HEK293T (cell line): Measurements from ENCODE around the gene CHST15.

ENCODE experiments used
- BHLHE40 ChIP-seq: fragments of 450-650 bp; IDR thresholded peaks from 2 replicates; pipeline ENCODE4 v1.6.1; 2016; ENCODE audit warnings: mild to moderate bottlenecking, moderate library complexity, borderline replicate concordance
- ELF4 ChIP-seq: fragments of 450-650 bp; IDR thresholded peaks from 2 replicates; pipeline ENCODE4 v1.6.1; 2017; ENCODE audit warnings: antibody characterized with exemption
- FOXK2 ChIP-seq: fragments of 450-650 bp; IDR thresholded peaks from 2 replicates; pipeline ENCODE4 v1.6.1; 2016; ENCODE audit warnings: mild to moderate bottlenecking
- FOXM1 ChIP-seq: fragments of 450-650 bp; IDR thresholded peaks from 2 replicates; pipeline ENCODE4 v1.6.1; 2017; ENCODE audit warnings: mild to moderate bottlenecking, borderline replicate concordance
- NFRKB ChIP-seq: fragments of 450-650 bp; IDR thresholded peaks from 2 replicates; pipeline ENCODE4 v1.6.1; 2016; ENCODE audit warnings: mild to moderate bottlenecking, moderate library complexity
- SP1 ChIP-seq: fragments of 450-650 bp; IDR thresholded peaks from 2 replicates; pipeline ENCODE4 v1.6.1; 2017
- SUZ12 ChIP-seq: fragments of 450-650 bp; IDR thresholded peaks from 2 replicates; pipeline ENCODE4 v1.6.1; 2016; ENCODE audit warnings: mild to moderate bottlenecking

DNA sequence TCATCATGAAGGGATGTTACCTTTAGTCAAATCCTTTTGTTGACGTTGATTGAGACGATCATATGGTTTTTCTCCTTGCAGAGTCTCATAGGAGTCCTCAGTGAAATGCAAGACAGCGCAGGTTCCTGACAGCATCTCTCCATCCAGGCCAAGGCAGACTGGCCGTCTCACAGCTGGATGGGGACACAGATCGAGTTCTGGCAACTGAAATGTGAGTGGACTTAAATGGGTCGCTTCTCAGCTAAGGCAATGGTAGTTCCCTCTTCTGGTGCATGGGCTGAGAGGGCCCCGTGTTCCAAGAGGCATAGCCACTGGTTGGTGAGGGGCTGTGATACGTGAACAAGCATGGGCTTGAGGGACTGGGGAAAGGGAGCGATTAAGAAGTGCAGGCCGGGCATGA lies 102.5 kb downstream of the CHST15 start:
- TF ChIP-seq BHLHE40 (no peak), SUZ12 (no peak), NFRKB (no peak), ELF4 (no peak), SP1 (no peak), FOXM1 (no peak), FOXK2 (no peak)
